ENCODE results near the gene GRIK4.

GRIK4 gene

GRCh38 chr11:120882175-120882574, 370.6 kb downstream of the GRIK4 start:
- TF ChIP-seq TAF1 (IDR thresholded peaks at IDR 0.05; ENCODE audit: borderline replicate concordance, insufficient read depth, low read length) (no peak), SIN3A (IDR thresholded peaks at IDR 0.05; ENCODE audit: borderline replicate concordance, insufficient read depth, low read length) (no peak), REST (IDR thresholded peaks at IDR 0.05; ENCODE audit: insufficient read depth in 1 of 2, low read depth in 2 of 2, low read length in 2 of 2) (no peak), FOXP2 (optimal IDR thresholded peaks at IDR 0.05; ENCODE audit: borderline replicate concordance, extremely low read depth, extremely low read length, insufficient read depth) (no peak), POLR2AphosphoS5 (IDR thresholded peaks at IDR 0.05; ENCODE audit: low read depth, low read length) (no peak)

GRCh38 chr11:120883404-120884080, 372.0 kb downstream of the GRIK4 start:
- TF ChIP-seq FOXP2 (optimal IDR thresholded peaks at IDR 0.05; ENCODE audit: borderline replicate concordance, extremely low read depth, extremely low read length, insufficient read depth) (no peak), SIN3A (IDR thresholded peaks at IDR 0.05; ENCODE audit: borderline replicate concordance, insufficient read depth, low read length) (no peak), REST (IDR thresholded peaks at IDR 0.05; ENCODE audit: insufficient read depth in 1 of 2, low read depth in 2 of 2, low read length in 2 of 2) (no peak), POLR2AphosphoS5 (IDR thresholded peaks at IDR 0.05; ENCODE audit: low read depth, low read length) (no peak), TAF1 (IDR thresholded peaks at IDR 0.05; ENCODE audit: borderline replicate concordance, insufficient read depth, low read length) (no peak)

GRCh38 chr11:120884154-120885020, 372.8 kb downstream of the GRIK4 start:
- TF ChIP-seq POLR2AphosphoS5 (IDR thresholded peaks at IDR 0.05; ENCODE audit: low read depth, low read length) (no peak), FOXP2 (optimal IDR thresholded peaks at IDR 0.05; ENCODE audit: borderline replicate concordance, extremely low read depth, extremely low read length, insufficient read depth) (no peak), REST (IDR thresholded peaks at IDR 0.05; ENCODE audit: insufficient read depth in 1 of 2, low read depth in 2 of 2, low read length in 2 of 2) (no peak), SIN3A (IDR thresholded peaks at IDR 0.05; ENCODE audit: borderline replicate concordance, insufficient read depth, low read length) (no peak), TAF1 (IDR thresholded peaks at IDR 0.05; ENCODE audit: borderline replicate concordance, insufficient read depth, low read length) (no peak)

GRCh38 chr11:120890609-120891320, 379.2 kb downstream of the GRIK4 start:
- no peak for TF ChIP-seq SIN3A (IDR thresholded peaks at IDR 0.05; ENCODE audit: borderline replicate concordance, insufficient read depth, low read length)
- TF ChIP-seq TAF1 (IDR thresholded peaks at IDR 0.05; ENCODE audit: borderline replicate concordance, insufficient read depth, low read length): no peak
- TF ChIP-seq FOXP2 (optimal IDR thresholded peaks at IDR 0.05; ENCODE audit: borderline replicate concordance, extremely low read depth, extremely low read length, insufficient read depth): no peak
- TF ChIP-seq POLR2AphosphoS5 (IDR thresholded peaks at IDR 0.05; ENCODE audit: low read depth, low read length): no peak
- no peak for TF ChIP-seq REST (IDR thresholded peaks at IDR 0.05; ENCODE audit: insufficient read depth in 1 of 2, low read depth in 2 of 2, low read length in 2 of 2)

Measured in PFSK-1 (cell line).